Measurements from ENCODE around the gene FBXO47. TPM values are rescaled to one million over a fixed set of nuclear protein-coding genes. Genes with fewer than 3 reads are reported as not detected.

Gene FBXO47
- total and polyA plus RNA-seq, 2 donors (not counting 1 experiment from before 2014, with no cell fraction given): not detected

DNA sequence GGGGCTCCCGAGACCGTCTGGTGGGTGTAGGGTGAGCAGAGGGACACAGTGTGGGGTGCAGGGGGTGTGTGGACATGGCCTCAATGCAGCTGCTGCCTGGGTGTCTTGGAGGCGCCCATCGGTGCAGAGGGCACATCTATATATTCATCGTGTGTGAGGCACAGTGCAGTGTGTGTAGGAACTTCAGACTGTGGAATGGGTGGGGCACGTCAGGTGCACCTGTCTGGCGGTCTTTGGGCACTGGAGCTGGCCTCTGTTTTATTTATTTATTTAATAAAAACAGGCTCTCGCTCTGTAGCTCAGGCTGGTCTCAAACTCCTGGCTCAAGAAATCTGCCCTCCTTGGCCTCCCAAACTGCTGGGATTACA is 80.6 kb downstream of the FBXO47 start:
- CTCF ChIA-PET: interaction anchor here (0.9 to 1.4 kb wide), 2 partner anchors 10 to 16 kb away, joined by 4 read pairs; partner anchors contain the start of gene LASP1
- H3K27ac Mint-ChIP-seq: peak overlapping the region; percentile 67
- no peaks in the 10 kb centered on the region for H3K9me3 Mint-ChIP-seq (ENCODE audit: insufficient read depth)

More for the DNA sequence above, 80.6 kb downstream of the FBXO47 start:
- intact Hi-C loops (cut with micrococcal nuclease): no loop called here
- peaks cover 49% of the 10 kb centered on the region for H3K4me1 Mint-ChIP-seq
- no peak overlapping the region for H3K4me3 ChIP-seq (ENCODE audit: control extremely low read depth in 1 of 5, extremely low read depth in 1 of 5, insufficient read depth in 1 of 5, low read depth in 2 of 5, low read length in 4 of 5)
- no peak overlapping the region for H2AFZ ChIP-seq (ENCODE audit: insufficient read depth, low read depth, low read length, poor library complexity, severe bottlenecking)
- H4K20me1 ChIP-seq (ENCODE audit: control insufficient read depth, insufficient read depth, low read length, poor library complexity, severe bottlenecking): peaks cover 99% of the 10 kb centered on the region
- POLR2A ChIA-PET: no interaction called here
- DNase-seq: no peak
- H3K4me3 Mint-ChIP-seq: no peak overlapping the region
- peak overlapping the region in 1 of 2 donors; percentile 36 for H3K27ac ChIP-seq (ENCODE audit: low read length in 2 of 2)
- 96% methylated on average over 5 of the region's 8 CpGs for WGBS (ENCODE audit: insufficient coverage)
- peaks cover 22 to 62% of the 10 kb centered on the region in 2 donors for H3K4me1 ChIP-seq (ENCODE audit: control insufficient read depth in 2 of 2, insufficient read depth in 2 of 2, low read length in 2 of 2)
- no peaks in the 10 kb centered on the region for H3K27me3 Mint-ChIP-seq
- peaks cover 0 to 65% of the 10 kb centered on the region in 2 experiments for H3K36me3 ChIP-seq (replicated peaks in 1 of 2; ENCODE audit: control extremely low read depth in 1 of 2, control insufficient read depth in 1 of 2, extremely low read depth in 1 of 2, insufficient read depth in 2 of 2, low read length in 1 of 2)
- H3K79me2 ChIP-seq (ENCODE audit: control insufficient read depth, insufficient read depth, low read length): peaks cover 99% of the 10 kb centered on the region
- no peaks in the 10 kb centered on the region for H3K27me3 ChIP-seq (replicated peaks in 1 of 4; ENCODE audit: control extremely low read depth in 1 of 4, control insufficient read depth in 3 of 4, insufficient read depth in 4 of 4, low read length in 3 of 4)
- no peaks in the 10 kb centered on the region for H3K9me3 ChIP-seq (ENCODE audit: control extremely low read depth in 1 of 3, control insufficient read depth in 2 of 3, insufficient read depth in 1 of 3, low read length in 2 of 3)
- H3K4me2 ChIP-seq (replicated peaks; ENCODE audit: low read depth, low read length, poor library complexity, severe bottlenecking): no peak overlapping the region
- no peak overlapping the region for H3K9ac ChIP-seq (ENCODE audit: low read length)
- no peak for ATAC-seq (ENCODE audit: low read depth)
- TF ChIP-seq, protein P1, sequence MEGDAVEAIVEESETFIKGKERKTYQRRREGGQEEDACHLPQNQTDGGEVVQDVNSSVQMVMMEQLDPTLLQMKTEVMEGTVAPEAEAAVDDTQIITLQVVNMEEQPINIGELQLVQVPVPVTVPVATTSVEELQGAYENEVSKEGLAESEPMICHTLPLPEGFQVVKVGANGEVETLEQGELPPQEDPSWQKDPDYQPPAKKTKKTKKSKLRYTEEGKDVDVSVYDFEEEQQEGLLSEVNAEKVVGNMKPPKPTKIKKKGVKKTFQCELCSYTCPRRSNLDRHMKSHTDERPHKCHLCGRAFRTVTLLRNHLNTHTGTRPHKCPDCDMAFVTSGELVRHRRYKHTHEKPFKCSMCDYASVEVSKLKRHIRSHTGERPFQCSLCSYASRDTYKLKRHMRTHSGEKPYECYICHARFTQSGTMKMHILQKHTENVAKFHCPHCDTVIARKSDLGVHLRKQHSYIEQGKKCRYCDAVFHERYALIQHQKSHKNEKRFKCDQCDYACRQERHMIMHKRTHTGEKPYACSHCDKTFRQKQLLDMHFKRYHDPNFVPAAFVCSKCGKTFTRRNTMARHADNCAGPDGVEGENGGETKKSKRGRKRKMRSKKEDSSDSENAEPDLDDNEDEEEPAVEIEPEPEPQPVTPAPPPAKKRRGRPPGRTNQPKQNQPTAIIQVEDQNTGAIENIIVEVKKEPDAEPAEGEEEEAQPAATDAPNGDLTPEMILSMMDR (IDR thresholded peaks at IDR 0.05): no peak
- TF ChIP-seq EZH2 (IDR thresholded peaks at IDR 0.05; ENCODE audit: borderline replicate concordance, insufficient read depth, low read depth, low read length, poor library complexity, severe bottlenecking): no peak

Small RNA genes within 50 kb of the gene (small RNA-seq; reads per million reads assigned to genes)
- gene MIR6779 (ENCODE audit: insufficient read length, low read depth, low replicate concordance): not detected

Other genes starting within 250 kb of the FBXO47 start
- gene CISD3, start 237.1 kb downstream of the FBXO47 start, total RNA-seq: 11.3 TPM in 2 replicates
- gene CISD3, start 237.1 kb downstream of the FBXO47 start, polyA plus RNA-seq: 1.7 and 5.0 TPM in 2 replicates
- gene PCGF2, start 219.1 kb downstream of the FBXO47 start, total RNA-seq: not detected in 2 replicates
- gene PCGF2, start 219.1 kb downstream of the FBXO47 start, polyA plus RNA-seq: 0.04 and 0.81 TPM in 2 replicates
- gene PSMB3, start 214.7 kb downstream of the FBXO47 start, total RNA-seq: 106 and 109 TPM in 2 replicates
- 121 and 184 TPM in 2 replicates for gene PSMB3, start 214.7 kb downstream of the FBXO47 start, polyA plus RNA-seq
- gene PIP4K2B, start 167.8 kb downstream of the FBXO47 start, total RNA-seq: 42.9 and 46.8 TPM in 2 replicates
- 24.0 and 24.7 TPM in 2 replicates for gene PIP4K2B, start 167.8 kb downstream of the FBXO47 start, polyA plus RNA-seq
- 39.3 and 43.3 TPM in 2 replicates for gene CWC25, start 142.1 kb downstream of the FBXO47 start, total RNA-seq
- 40.8 and 71.2 TPM in 2 replicates for gene CWC25, start 142.1 kb downstream of the FBXO47 start, polyA plus RNA-seq
- 1,692 and 1,753 TPM in 2 replicates for gene RPL23, start 113.7 kb downstream of the FBXO47 start, total RNA-seq
- gene RPL23, start 113.7 kb downstream of the FBXO47 start, polyA plus RNA-seq: 2,282 and 3,005 TPM in 2 replicates
- 121 and 125 TPM in 2 replicates for gene LASP1, start 97.3 kb downstream of the FBXO47 start, total RNA-seq
- gene LASP1, start 97.3 kb downstream of the FBXO47 start, polyA plus RNA-seq: 35.5 and 51.6 TPM in 2 replicates
- gene PLXDC1, start 184.2 kb upstream of the FBXO47 start, total RNA-seq: not detected in 2 replicates
- 0.69 and 3.1 TPM in 2 replicates for gene PLXDC1, start 184.2 kb upstream of the FBXO47 start, polyA plus RNA-seq
- gene ARL5C, start 198.8 kb upstream of the FBXO47 start, total RNA-seq: not detected in 2 replicates
- gene ARL5C, start 198.8 kb upstream of the FBXO47 start, polyA plus RNA-seq: not detected in 2 replicates
- 9.6 and 12.4 TPM in 2 replicates for gene CACNB1, start 230.3 kb upstream of the FBXO47 start, total RNA-seq
- 3.4 and 3.8 TPM in 2 replicates for gene CACNB1, start 230.3 kb upstream of the FBXO47 start, polyA plus RNA-seq
- gene RPL19, start 232.9 kb upstream of the FBXO47 start, total RNA-seq: 3,013 and 3,233 TPM in 2 replicates
- gene RPL19, start 232.9 kb upstream of the FBXO47 start, polyA plus RNA-seq: 3,041 and 3,552 TPM in 2 replicates